ENCODE results near the gene DYRK2.

The DYRK2 gene

GRCh38 chr12:67658486-67658885, 9.9 kb downstream of the DYRK2 start:
- Histone ChIP-seq H3K27me3 (no peaks in the 10 kb centered on the region), H3K4me1 (peaks cover 0 to 90% (median 37%) of the 10 kb centered on the region in 4 donors), H3K36me3 (peaks cover 17 to 23% (median 18%) of the 10 kb centered on the region in 3 donors), H3K4me3 (no peak overlapping the region), H3K9me3 (no peaks in the 10 kb centered on the region), H3K27ac (peak overlapping the region in 1 of 2 donors; percentile 15)
- intact Hi-C loops (cut with DNase I; ENCODE audit: low total_unique reads) = no loop called here
- TF ChIP-seq, protein P1, sequence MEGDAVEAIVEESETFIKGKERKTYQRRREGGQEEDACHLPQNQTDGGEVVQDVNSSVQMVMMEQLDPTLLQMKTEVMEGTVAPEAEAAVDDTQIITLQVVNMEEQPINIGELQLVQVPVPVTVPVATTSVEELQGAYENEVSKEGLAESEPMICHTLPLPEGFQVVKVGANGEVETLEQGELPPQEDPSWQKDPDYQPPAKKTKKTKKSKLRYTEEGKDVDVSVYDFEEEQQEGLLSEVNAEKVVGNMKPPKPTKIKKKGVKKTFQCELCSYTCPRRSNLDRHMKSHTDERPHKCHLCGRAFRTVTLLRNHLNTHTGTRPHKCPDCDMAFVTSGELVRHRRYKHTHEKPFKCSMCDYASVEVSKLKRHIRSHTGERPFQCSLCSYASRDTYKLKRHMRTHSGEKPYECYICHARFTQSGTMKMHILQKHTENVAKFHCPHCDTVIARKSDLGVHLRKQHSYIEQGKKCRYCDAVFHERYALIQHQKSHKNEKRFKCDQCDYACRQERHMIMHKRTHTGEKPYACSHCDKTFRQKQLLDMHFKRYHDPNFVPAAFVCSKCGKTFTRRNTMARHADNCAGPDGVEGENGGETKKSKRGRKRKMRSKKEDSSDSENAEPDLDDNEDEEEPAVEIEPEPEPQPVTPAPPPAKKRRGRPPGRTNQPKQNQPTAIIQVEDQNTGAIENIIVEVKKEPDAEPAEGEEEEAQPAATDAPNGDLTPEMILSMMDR (IDR thresholded peaks at IDR 0.05) = no peak
- no peak for DNase-seq

DNA sequence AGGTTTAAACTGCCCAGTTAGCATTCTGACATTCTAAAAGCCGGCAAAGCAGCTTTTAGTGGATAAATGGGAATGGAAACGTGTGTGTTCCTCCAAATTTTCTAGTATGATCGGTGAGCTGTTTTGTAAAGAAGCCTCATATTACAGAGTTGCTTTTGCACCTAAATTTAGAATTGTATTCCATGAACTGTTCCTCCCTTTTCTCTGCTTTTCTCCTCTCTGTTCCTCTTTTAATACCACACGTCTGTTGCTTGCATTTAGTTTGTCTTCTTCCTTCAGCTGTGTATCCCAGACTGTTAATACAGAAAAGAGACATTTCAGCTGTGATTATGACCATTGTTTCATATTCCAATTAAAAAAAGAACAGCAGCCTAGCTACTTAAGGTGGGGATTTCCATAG, 10.7 kb downstream of the DYRK2 start:
- intact Hi-C loops (cut with DNase I; ENCODE audit: low total_unique reads) = no loop called here
- H3K36me3 ChIP-seq = peaks cover 17 to 23% (median 18%) of the 10 kb centered on the region in 3 donors
- no peaks in the 10 kb centered on the region for H3K27me3 ChIP-seq
- peak overlapping the region; percentile 13 to 15 for H3K27ac ChIP-seq
- no peak overlapping the region for H3K4me3 ChIP-seq
- DNase-seq = no peak
- TF ChIP-seq, protein P1 (IDR thresholded peaks at IDR 0.05) = no peak
- H3K9me3 ChIP-seq = no peaks in the 10 kb centered on the region
- peaks cover 0 to 90% (median 34%) of the 10 kb centered on the region in 4 donors for H3K4me1 ChIP-seq

DNA sequence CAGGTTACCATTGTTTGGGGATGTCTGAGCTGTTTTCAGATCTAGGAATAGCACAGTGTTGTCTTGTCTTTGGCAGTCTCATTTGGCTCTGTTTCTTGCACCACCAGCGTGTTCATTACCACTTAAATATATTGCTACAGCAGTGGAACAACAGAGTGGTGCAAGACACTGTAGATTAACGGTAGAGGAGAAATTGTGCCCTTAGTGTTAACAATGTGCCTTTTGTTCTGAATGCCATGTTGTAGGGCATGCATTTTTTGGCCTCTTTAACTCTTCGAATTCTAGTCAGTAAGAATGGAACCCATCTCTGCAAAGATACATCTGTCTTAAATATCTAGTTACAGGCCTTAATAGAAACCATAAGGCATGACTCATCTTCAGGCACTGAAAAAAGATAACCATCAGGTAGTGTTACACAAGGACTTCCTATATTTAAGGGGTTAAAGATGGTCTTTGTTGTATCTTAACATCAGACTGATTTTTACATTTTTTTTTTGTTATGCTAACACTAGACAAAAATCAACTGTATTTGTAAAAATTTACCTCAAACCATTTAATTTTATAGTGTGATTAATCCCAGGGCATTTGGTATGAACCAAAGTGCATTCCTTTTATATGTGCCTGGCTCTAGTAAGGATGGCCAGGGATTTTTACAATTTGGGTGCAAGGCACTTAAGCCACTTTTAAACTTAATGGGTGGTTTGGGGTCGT, 12.9 kb downstream of the DYRK2 start:
- DNase-seq = no peak
- intact Hi-C loops (cut with DNase I; ENCODE audit: low total_unique reads) = no loop called here
- TF ChIP-seq, protein P1 (IDR thresholded peaks at IDR 0.05) = no peak
- peaks cover 17 to 23% (median 18%) of the 10 kb centered on the region in 3 donors for H3K36me3 ChIP-seq
- H3K27ac ChIP-seq = peak overlapping the region in 1 of 2 donors; percentile 6
- H3K4me1 ChIP-seq = peaks cover 0 to 88% (median 28%) of the 10 kb centered on the region in 4 donors
- H3K9me3 ChIP-seq = no peaks in the 10 kb centered on the region
- H3K4me3 ChIP-seq = no peak overlapping the region
- no peaks in the 10 kb centered on the region for H3K27me3 ChIP-seq

DNA sequence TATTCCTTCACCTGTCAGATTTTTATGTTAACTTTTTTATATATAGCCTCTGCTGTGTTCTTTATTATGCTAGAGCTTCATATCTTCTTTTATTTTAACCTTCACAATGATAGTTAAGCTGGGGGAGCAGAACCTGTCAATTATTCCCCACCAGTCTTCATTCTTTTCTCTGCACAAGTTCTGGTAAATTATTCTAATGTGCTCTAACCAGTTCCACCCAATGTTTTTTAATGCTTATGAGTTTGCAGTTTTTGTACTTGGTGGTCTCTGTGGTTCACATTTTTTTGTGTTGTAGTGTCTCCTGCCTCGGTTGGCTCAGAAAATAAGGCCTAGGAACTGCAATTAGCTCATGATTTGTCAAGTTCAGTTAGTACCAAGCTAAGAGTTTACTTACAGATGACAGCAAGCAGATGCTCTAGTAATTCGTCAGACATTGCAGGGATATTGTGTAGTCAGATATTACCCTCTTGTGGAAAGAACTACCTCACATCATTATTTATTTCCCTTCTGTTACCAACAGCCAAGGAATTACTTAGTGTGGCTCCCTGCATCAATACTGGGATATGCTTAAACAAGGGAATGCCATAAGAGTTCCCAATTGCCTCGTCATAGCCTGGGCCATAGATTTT, 14.5 kb downstream of the DYRK2 start:
- Histone ChIP-seq H3K4me1 (peaks cover 0 to 97% (median 39%) of the 10 kb centered on the region in 4 donors), H3K36me3 (peaks cover 6 to 10% (median 6%) of the 10 kb centered on the region in 3 donors), H3K27ac (peak overlapping the region in 1 of 2 donors; percentile 1), H3K9me3 (no peaks in the 10 kb centered on the region), H3K4me3 (no peak overlapping the region), H3K27me3 (no peaks in the 10 kb centered on the region)
- TF ChIP-seq, protein P1 (IDR thresholded peaks at IDR 0.05) = no peak
- intact Hi-C loops (cut with DNase I; ENCODE audit: low total_unique reads) = no loop called here
- DNase-seq = no peak

DNA sequence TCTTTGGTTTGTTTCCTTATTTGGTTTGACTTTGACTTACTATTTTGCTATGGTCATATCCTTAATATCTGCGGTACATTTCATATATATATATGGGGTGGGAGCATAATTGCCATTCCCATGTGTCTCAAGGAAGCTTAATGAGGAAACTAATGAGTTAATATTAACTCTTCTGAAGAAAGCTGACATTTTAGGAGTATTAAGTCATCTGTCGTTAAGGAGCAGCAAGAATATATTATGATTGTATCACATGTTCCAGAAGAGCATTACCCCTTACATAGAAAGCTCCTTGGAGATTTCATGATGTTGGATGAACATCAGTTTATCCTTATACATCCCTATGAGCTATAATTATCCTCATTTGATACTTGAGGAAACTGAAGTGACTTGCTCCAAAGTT, 15.6 kb downstream of the DYRK2 start:
- H3K4me1 ChIP-seq = peaks cover 0 to 89% (median 32%) of the 10 kb centered on the region in 4 donors
- no peak for DNase-seq

More for the DNA sequence above, 15.6 kb downstream of the DYRK2 start:
- no peaks in the 10 kb centered on the region for H3K36me3 ChIP-seq
- H3K27ac ChIP-seq = no peak overlapping the region
- no peak overlapping the region for H3K4me3 ChIP-seq
- H3K27me3 ChIP-seq = no peaks in the 10 kb centered on the region
- TF ChIP-seq, protein P1 (IDR thresholded peaks at IDR 0.05) = no peak
- no peaks in the 10 kb centered on the region for H3K9me3 ChIP-seq
- intact Hi-C loops (cut with DNase I; ENCODE audit: low total_unique reads) = no loop called here
